Measurements from ENCODE around the gene URI1. TPM values are rescaled to one million over a fixed set of nuclear protein-coding genes. Genes with fewer than 3 reads are reported as not detected.
A peak's percentile ranks its signal among the peaks of the same experiment; 100 is the strongest.

The URI1 gene
- total RNA-seq, 1 donor from 2014 or later = 101 TPM

DNA sequence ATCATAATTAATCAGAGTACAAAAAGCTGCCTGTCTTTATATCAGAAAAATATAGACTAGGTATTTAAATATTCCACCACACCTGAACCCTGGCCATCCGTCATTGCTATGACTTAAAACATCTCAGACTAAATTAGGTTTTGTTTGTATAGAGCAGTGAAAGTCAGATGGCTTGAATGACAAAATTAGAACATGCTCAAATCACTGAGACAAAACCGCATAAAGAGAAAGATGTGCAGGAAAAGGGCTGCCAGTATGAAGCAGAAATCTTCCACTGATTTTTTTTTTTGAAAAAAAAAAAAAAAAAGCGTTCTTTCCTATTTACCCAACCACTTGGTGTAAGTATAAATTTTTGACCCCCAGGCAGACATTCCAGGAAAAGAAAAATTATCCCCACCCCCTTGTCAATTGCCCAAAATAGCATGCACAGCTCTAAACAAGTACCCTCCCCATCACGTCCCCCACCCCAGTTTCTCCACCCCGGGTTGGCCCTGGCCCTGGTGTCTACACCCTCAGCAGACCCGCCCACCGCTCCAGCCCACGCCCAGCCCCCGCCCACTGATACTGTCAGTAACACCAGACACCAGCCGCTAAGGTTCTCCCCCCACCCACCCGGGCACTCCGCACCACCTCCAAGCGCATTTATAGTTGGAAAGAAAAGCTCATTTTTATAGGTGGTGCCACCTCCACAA is 118.6 kb downstream of the URI1 start:
- TF ChIP-seq, protein P1, sequence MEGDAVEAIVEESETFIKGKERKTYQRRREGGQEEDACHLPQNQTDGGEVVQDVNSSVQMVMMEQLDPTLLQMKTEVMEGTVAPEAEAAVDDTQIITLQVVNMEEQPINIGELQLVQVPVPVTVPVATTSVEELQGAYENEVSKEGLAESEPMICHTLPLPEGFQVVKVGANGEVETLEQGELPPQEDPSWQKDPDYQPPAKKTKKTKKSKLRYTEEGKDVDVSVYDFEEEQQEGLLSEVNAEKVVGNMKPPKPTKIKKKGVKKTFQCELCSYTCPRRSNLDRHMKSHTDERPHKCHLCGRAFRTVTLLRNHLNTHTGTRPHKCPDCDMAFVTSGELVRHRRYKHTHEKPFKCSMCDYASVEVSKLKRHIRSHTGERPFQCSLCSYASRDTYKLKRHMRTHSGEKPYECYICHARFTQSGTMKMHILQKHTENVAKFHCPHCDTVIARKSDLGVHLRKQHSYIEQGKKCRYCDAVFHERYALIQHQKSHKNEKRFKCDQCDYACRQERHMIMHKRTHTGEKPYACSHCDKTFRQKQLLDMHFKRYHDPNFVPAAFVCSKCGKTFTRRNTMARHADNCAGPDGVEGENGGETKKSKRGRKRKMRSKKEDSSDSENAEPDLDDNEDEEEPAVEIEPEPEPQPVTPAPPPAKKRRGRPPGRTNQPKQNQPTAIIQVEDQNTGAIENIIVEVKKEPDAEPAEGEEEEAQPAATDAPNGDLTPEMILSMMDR (IDR thresholded peaks at IDR 0.05; ENCODE audit: insufficient read depth, low read length, severe bottlenecking) = no peak
- FAIRE-seq = no peak

GRCh38 chr19:30061223-30062064 is 119.4 kb downstream of the URI1 start:
- Histone ChIP-seq H3K36me3 (ENCODE audit: control insufficient read depth, insufficient read depth, low read length) (no peaks in the 10 kb centered on the region), H3K4me3 (ENCODE audit: low read depth, low read length) (no peak overlapping the region), H3K27me3 (ENCODE audit: control insufficient read depth, insufficient read depth, low read length) (no peaks in the 10 kb centered on the region)
- FAIRE-seq = no peak
- DNase-seq (ENCODE audit: low read depth) = no peak
- TF ChIP-seq, protein P1 (IDR thresholded peaks at IDR 0.05; ENCODE audit: insufficient read depth, low read length, severe bottlenecking) = no peak

More for the DNA sequence above, 118.6 kb downstream of the URI1 start:
- no peaks in the 10 kb centered on the region for H3K36me3 ChIP-seq (ENCODE audit: control insufficient read depth, insufficient read depth, low read length)
- no peak for DNase-seq (ENCODE audit: low read depth)
- H3K27me3 ChIP-seq (ENCODE audit: control insufficient read depth, insufficient read depth, low read length) = no peaks in the 10 kb centered on the region
- no peak overlapping the region for H3K4me3 ChIP-seq (ENCODE audit: low read depth, low read length)

GRCh38 chr19:30062065-30062906 is 120.2 kb downstream of the URI1 start:
- FAIRE-seq (peak; percentile 13), DNase-seq (ENCODE audit: low read depth) (no peak)
- Histone ChIP-seq H3K27me3 (ENCODE audit: control insufficient read depth, insufficient read depth, low read length) (no peaks in the 10 kb centered on the region), H3K4me3 (ENCODE audit: low read depth, low read length) (no peak overlapping the region), H3K36me3 (ENCODE audit: control insufficient read depth, insufficient read depth, low read length) (no peaks in the 10 kb centered on the region)
- TF ChIP-seq, protein P1 (IDR thresholded peaks at IDR 0.05; ENCODE audit: insufficient read depth, low read length, severe bottlenecking) = no peak

DNA sequence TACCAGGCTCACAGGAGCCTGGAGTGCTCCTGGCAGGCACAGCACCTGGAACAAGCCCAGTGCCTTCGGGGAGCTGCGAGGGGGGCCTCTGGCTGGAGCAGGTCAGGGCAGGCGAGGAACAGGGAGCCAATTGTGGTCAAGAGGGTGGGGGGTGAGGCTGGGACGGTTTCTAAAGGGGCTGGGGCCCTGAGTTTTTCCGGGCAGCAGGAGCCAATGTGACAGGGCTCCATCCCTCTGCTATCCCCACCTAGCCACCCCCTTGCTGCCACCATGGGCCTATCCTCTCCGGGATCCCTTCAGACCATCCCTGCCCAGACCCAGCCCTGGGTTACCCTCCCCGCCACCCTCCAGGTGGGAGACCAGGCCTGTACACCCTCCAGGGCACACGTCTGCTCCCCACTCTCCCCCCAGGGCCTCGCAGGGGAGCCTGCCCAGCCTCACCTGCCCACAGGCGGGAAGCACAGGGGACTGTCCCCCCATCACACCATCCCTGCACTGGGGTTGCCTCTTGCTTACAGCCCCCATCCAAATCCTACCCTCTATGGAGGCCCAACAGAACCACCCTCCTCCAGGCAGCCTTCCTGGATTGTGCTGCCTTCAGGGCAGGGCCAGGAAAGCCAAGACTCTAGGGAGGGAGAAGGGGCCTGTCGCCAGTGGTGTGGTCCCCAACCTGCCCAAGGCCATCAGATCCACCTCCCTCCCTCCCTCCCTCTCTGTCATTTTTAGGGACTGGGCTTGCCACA is 121.0 kb downstream of the URI1 start:
- FAIRE-seq (no peak), DNase-seq (ENCODE audit: low read depth) (no peak)
- Histone ChIP-seq H3K36me3 (ENCODE audit: control insufficient read depth, insufficient read depth, low read length) (no peaks in the 10 kb centered on the region), H3K27me3 (ENCODE audit: control insufficient read depth, insufficient read depth, low read length) (no peaks in the 10 kb centered on the region), H3K4me3 (ENCODE audit: low read depth, low read length) (no peak overlapping the region)
- TF ChIP-seq, protein P1 (IDR thresholded peaks at IDR 0.05; ENCODE audit: insufficient read depth, low read length, severe bottlenecking) = no peak

DNA sequence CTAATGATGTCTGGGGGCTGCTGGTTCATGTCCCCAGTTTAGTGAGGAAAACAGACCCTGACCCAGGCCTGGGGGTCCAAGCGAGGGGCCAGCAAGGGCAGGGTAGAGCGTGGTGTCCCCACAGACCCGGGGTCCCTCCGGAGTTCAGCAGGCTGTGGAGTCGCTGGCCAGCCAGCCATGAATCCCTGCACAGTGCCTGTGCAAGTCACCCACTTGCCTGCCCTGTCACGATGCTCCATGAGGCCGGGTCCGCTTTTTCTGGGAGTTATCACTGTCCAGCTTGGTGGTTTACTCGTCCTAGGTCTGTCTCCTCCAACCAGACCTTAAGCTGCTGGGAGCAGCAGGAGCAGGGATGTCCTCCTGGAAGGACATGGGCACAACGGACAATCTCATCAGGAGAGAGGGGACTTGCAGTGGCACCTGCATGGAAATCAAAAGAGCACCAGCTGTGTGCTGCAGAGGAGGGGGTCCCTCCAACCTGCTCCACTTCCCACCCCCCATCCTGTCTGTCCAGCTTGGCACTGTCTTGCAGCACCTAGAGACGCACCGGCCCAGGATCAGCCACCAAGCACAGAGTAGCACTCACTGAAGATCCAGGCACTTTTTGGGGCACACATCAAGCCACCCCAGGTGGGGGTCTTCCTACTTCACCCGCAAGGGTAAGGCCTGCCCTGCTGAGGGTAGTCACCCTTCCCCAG is 121.8 kb downstream of the URI1 start:
- H3K36me3 ChIP-seq (ENCODE audit: control insufficient read depth, insufficient read depth, low read length) = no peaks in the 10 kb centered on the region
- TF ChIP-seq, protein P1 (IDR thresholded peaks at IDR 0.05; ENCODE audit: insufficient read depth, low read length, severe bottlenecking) = no peak
- no peaks in the 10 kb centered on the region for H3K27me3 ChIP-seq (ENCODE audit: control insufficient read depth, insufficient read depth, low read length)
- DNase-seq (ENCODE audit: low read depth) (no peak), FAIRE-seq (no peak)
- no peak overlapping the region for H3K4me3 ChIP-seq (ENCODE audit: low read depth, low read length)
